ENCODE data around the gene MIER3.

Gene MIER3

GRCh38 chr5:56973473-56973872 lies 21.6 kb upstream of the MIER3 start:
- Histone ChIP-seq H3K27me3 (peaks cover 0 to 6% of the 10 kb centered on the region in 2 donors), H3K9me3 (no peaks in the 10 kb centered on the region), H3K4me3 (no peak overlapping the region), H3K27ac (no peak overlapping the region), H3K36me3 (no peaks in the 10 kb centered on the region), H3K4me1 (no peaks in the 10 kb centered on the region)
- no peak for DNase-seq
- no peak for TF ChIP-seq CTCF (IDR thresholded peaks at IDR 0.05)
- intact Hi-C loops (cut with DNase I; ENCODE audit: low total_unique reads) = no loop called here

GRCh38 chr5:56971275-56971674 lies 19.4 kb upstream of the MIER3 start:
- no peaks in the 10 kb centered on the region for H3K4me1 ChIP-seq
- TF ChIP-seq CTCF (IDR thresholded peaks at IDR 0.05) = no peak
- H3K27ac ChIP-seq = no peak overlapping the region
- no peaks in the 10 kb centered on the region for H3K36me3 ChIP-seq
- intact Hi-C loops (cut with DNase I; ENCODE audit: low total_unique reads) = no loop called here
- peaks cover 0 to 6% of the 10 kb centered on the region in 2 donors for H3K27me3 ChIP-seq
- DNase-seq = no peak
- H3K9me3 ChIP-seq = no peaks in the 10 kb centered on the region
- no peak overlapping the region for H3K4me3 ChIP-seq

GRCh38 chr5:56964173-56964572 lies 12.2 kb upstream of the MIER3 start:
- H3K4me3 ChIP-seq = no peak overlapping the region
- H3K27ac ChIP-seq = no peak overlapping the region
- no peaks in the 10 kb centered on the region for H3K36me3 ChIP-seq
- H3K27me3 ChIP-seq = peaks cover 0 to 14% of the 10 kb centered on the region in 2 donors
- intact Hi-C loops (cut with DNase I; ENCODE audit: low total_unique reads) = no loop called here
- H3K4me1 ChIP-seq = no peaks in the 10 kb centered on the region
- H3K9me3 ChIP-seq = no peaks in the 10 kb centered on the region
- no peak for DNase-seq
- TF ChIP-seq CTCF (IDR thresholded peaks at IDR 0.05) = no peak

DNA sequence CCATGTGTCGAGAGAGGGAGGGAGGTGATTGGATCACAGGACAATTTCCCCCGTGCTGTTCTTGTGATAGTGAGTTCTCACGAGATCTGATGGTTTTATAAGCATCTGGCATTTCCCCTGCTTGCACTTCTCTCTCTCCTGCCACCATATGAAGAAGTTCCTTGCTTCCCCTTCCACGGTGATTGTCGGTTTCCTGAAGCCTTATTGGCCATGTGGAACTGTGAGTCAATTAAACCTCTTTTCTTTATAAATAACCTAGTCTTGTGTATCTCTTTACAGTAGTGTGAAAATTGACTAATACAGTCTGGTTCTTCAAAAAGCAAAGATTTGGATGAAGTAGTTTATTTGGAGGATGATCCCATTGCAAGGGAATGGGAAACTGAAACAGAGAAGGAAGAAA lies 11.3 kb upstream of the MIER3 start:
- no peak for DNase-seq
- H3K27me3 ChIP-seq = peaks cover 0 to 14% of the 10 kb centered on the region in 2 donors
- H3K27ac ChIP-seq = no peak overlapping the region
- intact Hi-C loops (cut with DNase I; ENCODE audit: low total_unique reads) = no loop called here
- H3K36me3 ChIP-seq = no peaks in the 10 kb centered on the region
- no peak overlapping the region for H3K4me3 ChIP-seq
- H3K9me3 ChIP-seq = no peaks in the 10 kb centered on the region
- TF ChIP-seq CTCF (IDR thresholded peaks at IDR 0.05) = no peak
- H3K4me1 ChIP-seq = no peaks in the 10 kb centered on the region

- intact Hi-C loops (cut with DNase I; ENCODE audit: low total_unique reads) = no loop called here
- DNase-seq = no peak
- H3K4me1 ChIP-seq = no peaks in the 10 kb centered on the region
- H3K4me3 ChIP-seq = no peak overlapping the region
- H3K27ac ChIP-seq = no peak overlapping the region
- H3K36me3 ChIP-seq = no peaks in the 10 kb centered on the region
- H3K27me3 ChIP-seq = peaks cover 0 to 14% of the 10 kb centered on the region in 2 donors
- H3K9me3 ChIP-seq = no peaks in the 10 kb centered on the region
- no peak for TF ChIP-seq CTCF (IDR thresholded peaks at IDR 0.05)
Observed at GRCh38 chr5:56962286-56962685, 10.4 kb upstream of the MIER3 start.

GRCh38 chr5:56961746-56962145 lies 9.8 kb upstream of the MIER3 start:
- Histone ChIP-seq H3K4me3 (no peak overlapping the region), H3K9me3 (no peaks in the 10 kb centered on the region), H3K27me3 (peaks cover 0 to 14% of the 10 kb centered on the region in 2 donors), H3K36me3 (no peaks in the 10 kb centered on the region), H3K27ac (no peak overlapping the region), H3K4me1 (no peaks in the 10 kb centered on the region)
- DNase-seq = no peak
- intact Hi-C loops (cut with DNase I; ENCODE audit: low total_unique reads) = no loop called here
- no peak for TF ChIP-seq CTCF (IDR thresholded peaks at IDR 0.05)
